Esophagus muscularis mucosa (tissue), 4 donors: Measurements from ENCODE around the gene DIP2B. TPM values are rescaled to one million over a fixed set of nuclear protein-coding genes. Genes with fewer than 3 reads are reported as not detected.

Source experiments
- DNase-seq: peaks from one replicate; pipeline ENCODE4 v3.0.0-alpha.2; 2017; ENCODE audit errors: extremely low spot score
- H3K27ac ChIP-seq, 4 donors: fragments of 200-600 bp; sonication (generic); replicated peaks in 1 of 4; 1 replicate in 3 of 4; 2 replicates in 1 of 4; pipeline ENCODE4 v1.5.1; 2016 to 2019; ENCODE audit warnings: mild to moderate bottlenecking in 1 of 4
- H3K27me3 ChIP-seq, 4 donors: fragments of 200-600 bp; sonication (generic); one replicate each; pipeline versions ENCODE4 v1.5.1 to v1.6.0; 2016 to 2019
- H3K36me3 ChIP-seq, 4 donors: fragments of 200-600 bp; sonication (generic); one replicate each; pipeline ENCODE4 v1.5.1; 2016 to 2019
- H3K4me1 ChIP-seq, 4 donors: fragments of 200-600 bp; sonication (generic); one replicate each; pipeline ENCODE4 v1.5.1; 2016 to 2019
- H3K4me3 ChIP-seq, 4 donors: fragments of 200-600 bp; sonication (generic); 1 replicate in 2 of 4; 2 replicates in 2 of 4; pipeline ENCODE4 v1.5.1; 2016 to 2019; ENCODE audit warnings: mild to moderate bottlenecking in 4 of 4, moderate library complexity in 1 of 4
- H3K9me3 ChIP-seq, 4 donors: fragments of 200-600 bp; sonication (generic); 1 replicate in 3 of 4; 2 replicates in 1 of 4; pipeline ENCODE4 v1.5.1; 2016 to 2019
- EP300 ChIP-seq: sonication (generic); formaldehyde crosslinking; IDR thresholded peaks from one replicate; pipeline ENCODE4 v1.6.1; 2017; ENCODE audit warnings: antibody characterized with exemption
- POLR2A ChIP-seq: fragments of 450-650 bp; IDR thresholded peaks from one replicate; pipeline ENCODE4 v1.6.1; 2017; ENCODE audit warnings: antibody characterized with exemption, moderate library complexity, mild to moderate bottlenecking, low read depth
- POLR2AphosphoS5 ChIP-seq, 2 donors: sonication (generic); formaldehyde crosslinking; IDR thresholded peaks; one replicate each; pipeline ENCODE4 v1.6.1; 2017; ENCODE audit warnings: antibody characterized with exemption in 2 of 2
- WGBS: methylation state at CpG from one replicate; pipeline ENCODE4 v1.1.5; 2018; 5-methylcytosine and 5-hydroxymethylcytosine counted together
- intact Hi-C: fragments of 100-400 bp; cut with DNase I; formaldehyde crosslinking; loops from one replicate; pipeline ENCODE4 v1.15.1; 2023
- total RNA-seq, 4 donors: library from RNA; depleted of rRNA; stranded (reverse); fragments of >200 nt; gene quantifications; one replicate each; pipeline versions ENCODE4 v1.1.0 to v1.2.1, GENCODE V29; 2016
- TF ChIP-seq, protein P1 (sequence below), 3 experiments: fragments of 200-600 bp in 2 of 3; fragments of 450-650 bp in 1 of 3; sonication (generic) in 2 of 3; IDR thresholded peaks; one replicate each; pipeline ENCODE4 v1.5.1; 2017 to 2019; ENCODE audit warnings: antibody characterized with exemption in 3 of 3, mild to moderate bottlenecking in 2 of 3, moderate library complexity in 1 of 3

DIP2B gene
- total RNA-seq, 4 donors from 2014 or later = 18.7 to 23.0 (median 20.6) TPM

DNA sequence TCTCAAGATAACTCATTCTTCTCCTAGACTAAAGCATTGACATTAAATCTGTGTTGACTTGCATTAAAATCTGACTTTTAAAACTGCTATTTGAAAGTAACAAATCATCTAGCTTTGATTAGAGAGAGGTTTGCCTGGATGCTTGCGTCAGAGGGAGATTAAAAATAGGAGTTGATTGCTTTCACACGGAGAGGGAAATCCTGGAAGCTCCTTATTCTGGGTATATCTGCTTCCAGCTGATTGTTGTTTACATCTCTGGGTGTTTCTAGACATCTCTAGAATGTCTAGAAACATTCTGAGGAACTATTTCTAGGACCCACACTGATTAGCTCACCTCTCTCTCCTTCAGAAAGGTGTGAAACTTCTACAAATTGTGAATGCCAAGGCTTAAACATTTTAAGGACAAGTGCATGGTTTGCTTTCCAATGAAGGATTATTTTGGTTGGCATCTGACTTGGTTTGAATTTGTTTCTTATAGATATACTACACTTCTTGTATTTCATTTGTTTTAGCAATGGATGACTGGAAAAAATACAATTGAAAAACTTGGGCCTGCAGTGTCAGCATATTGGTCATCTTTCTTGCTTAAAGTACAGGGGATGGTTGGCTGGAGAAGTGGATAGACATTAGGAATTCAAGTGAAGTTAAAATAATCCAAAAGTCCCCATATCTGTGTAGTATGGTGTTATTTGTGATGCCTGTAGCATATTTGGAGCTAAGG, 2.1 kb downstream of the DIP2B start:
- peak overlapping the region; percentile 94 to 98 (median 98) for H3K27ac ChIP-seq
- H3K4me1 ChIP-seq = peaks cover 40 to 57% (median 56%) of the 10 kb centered on the region in 4 donors

DNA sequence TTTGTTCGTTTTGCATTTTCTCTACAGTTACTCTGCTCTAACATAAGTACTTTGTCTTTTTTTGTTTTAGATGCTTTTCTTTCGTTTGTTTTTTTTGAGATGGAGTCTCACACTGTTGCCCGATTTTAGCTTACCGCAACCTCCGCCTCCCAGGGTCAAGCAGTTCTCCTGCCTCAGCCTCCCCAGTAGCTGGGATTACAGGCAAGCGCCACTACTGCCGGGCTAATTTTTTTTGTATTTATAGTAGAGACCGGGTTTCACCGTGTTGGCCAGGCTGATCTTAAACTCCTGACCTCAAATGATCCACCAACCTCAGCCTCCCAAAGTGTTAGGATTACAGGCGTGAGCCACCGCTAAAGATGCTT, 2.7 kb downstream of the DIP2B start:
- H3K4me3 ChIP-seq = peak overlapping the region in 2 of 4 donors; percentile 90 to 96
- no peaks in the 10 kb centered on the region for H3K36me3 ChIP-seq
- TF ChIP-seq POLR2A = no peak
- TF ChIP-seq, protein P1, sequence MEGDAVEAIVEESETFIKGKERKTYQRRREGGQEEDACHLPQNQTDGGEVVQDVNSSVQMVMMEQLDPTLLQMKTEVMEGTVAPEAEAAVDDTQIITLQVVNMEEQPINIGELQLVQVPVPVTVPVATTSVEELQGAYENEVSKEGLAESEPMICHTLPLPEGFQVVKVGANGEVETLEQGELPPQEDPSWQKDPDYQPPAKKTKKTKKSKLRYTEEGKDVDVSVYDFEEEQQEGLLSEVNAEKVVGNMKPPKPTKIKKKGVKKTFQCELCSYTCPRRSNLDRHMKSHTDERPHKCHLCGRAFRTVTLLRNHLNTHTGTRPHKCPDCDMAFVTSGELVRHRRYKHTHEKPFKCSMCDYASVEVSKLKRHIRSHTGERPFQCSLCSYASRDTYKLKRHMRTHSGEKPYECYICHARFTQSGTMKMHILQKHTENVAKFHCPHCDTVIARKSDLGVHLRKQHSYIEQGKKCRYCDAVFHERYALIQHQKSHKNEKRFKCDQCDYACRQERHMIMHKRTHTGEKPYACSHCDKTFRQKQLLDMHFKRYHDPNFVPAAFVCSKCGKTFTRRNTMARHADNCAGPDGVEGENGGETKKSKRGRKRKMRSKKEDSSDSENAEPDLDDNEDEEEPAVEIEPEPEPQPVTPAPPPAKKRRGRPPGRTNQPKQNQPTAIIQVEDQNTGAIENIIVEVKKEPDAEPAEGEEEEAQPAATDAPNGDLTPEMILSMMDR (IDR thresholded peaks at IDR 0.05) = no peak
- TF ChIP-seq POLR2AphosphoS5 (IDR thresholded peaks at IDR 0.05) = no peak
- TF ChIP-seq EP300 = no peak
- intact Hi-C loops = loop anchor here (10.0 kb wide), 1 partner anchor 207 kb away; no protein-coding TSS in a partner anchor
- H3K9me3 ChIP-seq = no peaks in the 10 kb centered on the region
- DNase-seq = no peak
- 73% methylated on average over 11 of the region's 11 CpGs for WGBS
- peak overlapping the region; percentile 22 to 98 (median 98) for H3K27ac ChIP-seq
- peaks cover 40 to 61% (median 56%) of the 10 kb centered on the region in 4 donors for H3K4me1 ChIP-seq
- no peaks in the 10 kb centered on the region for H3K27me3 ChIP-seq

More for the DNA sequence above, 2.1 kb downstream of the DIP2B start:
- H3K27me3 ChIP-seq = no peaks in the 10 kb centered on the region
- no peaks in the 10 kb centered on the region for H3K9me3 ChIP-seq
- H3K36me3 ChIP-seq = no peaks in the 10 kb centered on the region
- no peak for DNase-seq
- TF ChIP-seq, protein P1 (IDR thresholded peaks at IDR 0.05) = no peak
- TF ChIP-seq POLR2A (no peak), POLR2AphosphoS5 (IDR thresholded peaks at IDR 0.05) (no peak), EP300 (no peak)
- 3% methylated on average over 2 of the region's 2 CpGs for WGBS
- intact Hi-C loops = loop anchor here (10.0 kb wide), 1 partner anchor 208 kb away; no protein-coding TSS in a partner anchor
- H3K4me3 ChIP-seq = peak overlapping the region; percentile 85 to 99 (median 93)

DNA sequence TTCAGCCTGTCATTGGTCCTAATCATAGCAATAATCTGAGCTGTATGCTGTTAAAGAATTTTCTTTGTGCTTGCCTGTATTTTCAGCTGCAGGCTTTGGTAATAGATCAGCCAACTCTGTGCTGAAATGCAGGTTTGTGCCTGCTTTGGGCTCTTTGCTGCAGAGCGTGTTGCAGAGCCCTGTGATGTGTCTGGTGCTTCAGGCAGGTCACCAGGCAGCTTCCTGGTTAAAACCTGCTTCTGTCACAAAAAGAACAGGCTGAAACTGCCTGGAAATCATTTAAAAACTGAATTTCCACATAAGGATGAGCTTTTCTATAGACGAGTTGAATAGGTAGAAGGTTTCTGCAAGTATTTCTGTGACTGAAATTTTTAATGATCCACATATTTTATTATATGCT, 3.1 kb downstream of the DIP2B start:
- peak overlapping the region in 1 of 4 donors; percentile 96 for H3K4me3 ChIP-seq

DNA sequence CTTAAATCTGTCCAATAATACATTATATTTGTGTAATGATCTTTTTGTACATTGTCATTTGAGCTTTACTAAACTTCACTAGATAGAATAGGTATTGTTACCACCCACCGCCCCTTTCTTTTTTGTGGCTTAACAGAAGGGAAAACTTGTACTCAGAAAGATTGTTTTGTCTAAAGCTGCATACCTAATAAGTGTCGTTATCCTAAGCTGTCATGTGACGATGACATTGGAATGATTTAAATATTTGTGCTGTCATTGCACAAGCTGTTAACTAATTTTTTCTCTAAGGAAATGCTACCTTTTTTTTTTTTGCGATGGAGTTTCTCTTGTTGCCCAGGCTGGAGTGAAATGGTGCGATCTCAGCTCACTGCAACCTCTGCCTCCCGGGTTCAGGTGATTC, 3.6 kb downstream of the DIP2B start:
- intact Hi-C loops = loop anchor here (10.0 kb wide), 1 partner anchor 206 kb away; no protein-coding TSS in a partner anchor
- H3K27ac ChIP-seq = peak overlapping the region in 2 of 4 donors; percentile 97 to 98
- 55% methylated on average over 6 of the region's 6 CpGs for WGBS
- H3K27me3 ChIP-seq = no peaks in the 10 kb centered on the region
- no peaks in the 10 kb centered on the region for H3K36me3 ChIP-seq
- H3K4me1 ChIP-seq = peaks cover 40 to 64% (median 61%) of the 10 kb centered on the region in 4 donors
- no peak overlapping the region for H3K4me3 ChIP-seq
- TF ChIP-seq POLR2AphosphoS5 (IDR thresholded peaks at IDR 0.05) = no peak
- DNase-seq = no peak
- no peaks in the 10 kb centered on the region for H3K9me3 ChIP-seq

More for the DNA sequence above, 3.1 kb downstream of the DIP2B start:
- no peak for TF ChIP-seq EP300
- no peak for TF ChIP-seq POLR2AphosphoS5 (IDR thresholded peaks at IDR 0.05)
- TF ChIP-seq, protein P1 (IDR thresholded peaks at IDR 0.05) = no peak
- no peak for TF ChIP-seq POLR2A
- Histone ChIP-seq H3K9me3 (no peaks in the 10 kb centered on the region), H3K36me3 (no peaks in the 10 kb centered on the region), H3K27me3 (no peaks in the 10 kb centered on the region), H3K4me1 (peaks cover 40 to 61% (median 58%) of the 10 kb centered on the region in 4 donors), H3K27ac (peak overlapping the region in 3 of 4 donors; percentile 22 to 98 (median 97))
- WGBS = 37% methylated on average over 2 of the region's 2 CpGs
- intact Hi-C loops = loop anchor here (10.0 kb wide), 1 partner anchor 207 kb away; no protein-coding TSS in a partner anchor
- no peak for DNase-seq

DNA sequence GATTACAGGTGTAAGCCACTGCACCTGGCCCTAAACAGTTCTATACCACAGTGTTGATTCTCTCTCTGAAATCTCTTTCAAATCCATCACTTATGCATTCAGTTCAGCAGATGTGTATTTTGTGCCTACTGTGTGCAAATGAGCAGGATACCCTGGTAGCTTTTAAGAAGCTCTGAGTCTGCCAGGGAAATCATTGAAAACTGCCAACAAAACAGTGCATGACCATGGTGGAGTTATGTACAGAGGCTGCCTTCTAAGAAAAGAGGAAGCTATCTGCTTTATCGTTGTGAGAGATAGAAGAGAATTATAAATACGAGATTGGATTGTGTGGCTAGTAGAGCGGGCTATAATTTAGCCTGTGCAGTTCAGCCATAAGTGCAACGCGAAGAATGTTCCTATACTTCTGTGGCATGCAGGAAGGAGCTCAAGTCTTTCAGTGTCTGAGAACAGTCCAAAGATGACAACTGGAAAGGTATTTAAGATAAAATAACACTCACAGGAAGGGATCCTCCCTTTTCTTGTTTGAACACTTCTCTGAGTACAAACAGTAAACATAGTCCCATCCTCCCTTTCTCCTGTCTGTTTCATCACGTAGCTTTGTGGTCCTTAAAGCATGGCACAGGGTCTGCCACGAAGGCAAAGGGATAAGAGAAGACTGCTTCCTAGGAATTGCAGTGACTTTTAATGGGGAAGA, 4.3 kb downstream of the DIP2B start:
- Histone ChIP-seq H3K4me1 (peaks cover 40 to 67% (median 65%) of the 10 kb centered on the region in 4 donors), H3K4me3 (no peak overlapping the region), H3K9me3 (no peaks in the 10 kb centered on the region), H3K27ac (peak overlapping the region in 1 of 4 donors; percentile 98), H3K27me3 (no peaks in the 10 kb centered on the region), H3K36me3 (no peaks in the 10 kb centered on the region)
- TF ChIP-seq EP300 (no peak), POLR2A (no peak), POLR2AphosphoS5 (IDR thresholded peaks at IDR 0.05) (no peak)
- TF ChIP-seq, protein P1 (IDR thresholded peaks at IDR 0.05) = no peak
- 65% methylated on average over 7 of the region's 7 CpGs for WGBS
- no peak for DNase-seq
- intact Hi-C loops = loop anchor here (10.0 kb wide), 1 partner anchor 206 kb away; no protein-coding TSS in a partner anchor
